DND-41 (cell line): ENCODE data around the gene TMEM236.

Experiments
- CTCF ChIP-seq: IDR thresholded peaks from 2 replicates; pipeline ENCODE4 v1.5.1; 2012; ENCODE audit warnings: borderline replicate concordance, low read length, moderate library complexity, mild to moderate bottlenecking; ENCODE audit not compliant: poor library complexity, severe bottlenecking; ENCODE audit errors: extremely low read depth
- EZH2 ChIP-seq: IDR thresholded peaks from 3 replicates; pipeline ENCODE4 v1.6.1; 2012; ENCODE audit warnings: borderline replicate concordance, low read depth, mild to moderate bottlenecking, moderate library complexity, low read length, inconsistent platforms; ENCODE audit not compliant: severe bottlenecking

- TF ChIP-seq CTCF (no peak), EZH2 (no peak)
Measured at GRCh38 chr10:17817316-17817715, 65.3 kb downstream of the TMEM236 start.
